Activated CD4-positive, alpha-beta T cell treated with anti-CD3 and anti-CD28 coated beads, Interleukin-2, amount 10 ng/mL, durations not matched to agents 7 days and 5 days (primary cell): ENCODE measurements around the gene CLSTN1. TPM values are rescaled to one million over a fixed set of nuclear protein-coding genes. Genes with fewer than 3 reads are reported as not detected.
"Not testable (repeated sequence)": the region's sequence is repeated elsewhere in the genome, so short reads cannot be mapped to it uniquely, and the experiment has no call there.

Experiments used
- CTCF ChIA-PET: fragments of 350-600 bp; sonication (Branson Sonifier 250); formaldehyde crosslinking; loops from one replicate; lab custom pipeline; 2021; ENCODE audit warnings: antibody characterized with exemption; lab: Charles Lee
- POLR2A ChIA-PET: fragments of 350-600 bp; sonication (Branson Sonifier 250); formaldehyde crosslinking; loops from one replicate; lab custom pipeline; 2021; ENCODE audit warnings: antibody characterized with exemption; lab: Charles Lee
- DNase-seq: peaks from one replicate; pipeline ENCODE4 v3.0.0-alpha.2; 2020
- H3K27ac Mint-ChIP-seq: one replicate; pipeline ENCODE4 v1.8.0; 2021; ENCODE audit warnings: mild to moderate bottlenecking, moderate library complexity, mixed read lengths
- H3K27me3 Mint-ChIP-seq: one replicate; pipeline ENCODE4 v1.8.0; 2021; ENCODE audit warnings: mixed read lengths
- H3K36me3 Mint-ChIP-seq: one replicate; pipeline ENCODE4 v1.8.0; 2021; ENCODE audit warnings: low read depth, mixed read lengths
- H3K4me1 Mint-ChIP-seq: one replicate; pipeline ENCODE4 v1.8.0; 2021; ENCODE audit warnings: mixed read lengths
- H3K4me3 Mint-ChIP-seq: one replicate; pipeline ENCODE4 v1.8.0; 2021; ENCODE audit warnings: mild to moderate bottlenecking, moderate library complexity, mixed read lengths
- H3K9me3 Mint-ChIP-seq: one replicate; pipeline ENCODE4 v1.8.0; 2021; ENCODE audit warnings: mixed read lengths
- total RNA-seq, 2 experiments: library from RNA; stranded (reverse); gene quantifications; one replicate each; pipeline ENCODE4 v1.2.3, GENCODE V29; 2021

The CLSTN1 gene
- total RNA-seq, 2 experiments from 2014 or later: 121 to 134 TPM

DNA sequence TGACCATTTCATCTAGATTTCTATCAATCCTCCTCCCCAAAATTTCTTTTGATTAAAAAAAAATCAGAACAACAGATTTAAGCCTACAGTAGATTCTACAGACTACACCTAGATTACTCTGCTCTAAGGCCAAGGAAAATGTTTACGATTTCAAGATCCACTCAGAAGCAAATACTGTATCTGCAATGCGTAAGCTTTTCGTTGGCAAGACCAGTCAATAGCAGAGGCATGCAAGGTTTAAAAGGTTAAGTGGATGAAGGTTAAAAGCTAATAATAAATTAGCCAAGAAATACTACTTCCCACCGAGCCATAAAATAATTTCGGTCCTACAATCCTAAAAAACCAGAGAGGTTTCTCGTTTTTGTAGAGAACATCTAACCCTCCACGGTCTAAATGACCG lies 1.3 kb downstream of the CLSTN1 start:
- H3K27me3 Mint-ChIP-seq: peaks cover 3% of the 10 kb centered on the region
- H3K4me3 Mint-ChIP-seq: peak overlapping the region; percentile 98
- H3K27ac Mint-ChIP-seq: peak overlapping the region; percentile 91
- POLR2A ChIA-PET: interaction anchor here (0.7 kb wide), 1 partner anchor 36 kb away, joined by 3 read pairs; no protein-coding TSS in a partner anchor
- DNase-seq: no peak
- CTCF ChIA-PET: interaction anchor here (1.0 to 1.4 kb wide), 2 partner anchors 37 to 56 kb away, joined by 3 read pairs; no protein-coding TSS in a partner anchor
- H3K36me3 Mint-ChIP-seq: peaks cover 22% of the 10 kb centered on the region
- no peaks in the 10 kb centered on the region for H3K9me3 Mint-ChIP-seq
- H3K4me1 Mint-ChIP-seq: peaks cover 49% of the 10 kb centered on the region

DNA sequence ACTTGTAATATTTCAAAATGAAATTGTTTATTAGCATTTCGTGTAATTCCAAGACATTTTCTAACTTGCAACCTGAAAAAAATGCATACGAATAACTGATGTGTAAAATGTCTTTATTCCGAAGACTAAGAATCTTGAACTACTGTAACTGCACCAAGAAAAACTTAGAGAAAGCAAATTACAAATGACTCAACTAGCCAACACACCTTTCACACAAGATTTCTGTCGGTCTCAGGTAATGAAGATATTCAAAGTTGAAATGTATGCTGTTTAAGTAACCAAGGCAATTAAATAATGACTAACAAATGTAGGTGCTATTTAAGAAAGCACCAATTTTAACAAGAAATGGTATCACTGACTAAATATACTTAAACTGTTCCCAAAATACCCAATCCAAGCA lies 2.1 kb downstream of the CLSTN1 start:
- no peaks in the 10 kb centered on the region for H3K9me3 Mint-ChIP-seq
- H3K4me1 Mint-ChIP-seq: peaks cover 47% of the 10 kb centered on the region
- H3K36me3 Mint-ChIP-seq: peaks cover 26% of the 10 kb centered on the region
- no peak overlapping the region for H3K27ac Mint-ChIP-seq
- DNase-seq: no peak
- peaks cover 3% of the 10 kb centered on the region for H3K27me3 Mint-ChIP-seq
- peak overlapping the region; percentile 98 for H3K4me3 Mint-ChIP-seq
- ChIA-PET CTCF (interaction anchor here (1.0 to 1.4 kb wide), 3 partner anchors 38 to 84 kb away, joined by 3 read pairs; no protein-coding TSS in a partner anchor), POLR2A (no interaction called here)

DNA sequence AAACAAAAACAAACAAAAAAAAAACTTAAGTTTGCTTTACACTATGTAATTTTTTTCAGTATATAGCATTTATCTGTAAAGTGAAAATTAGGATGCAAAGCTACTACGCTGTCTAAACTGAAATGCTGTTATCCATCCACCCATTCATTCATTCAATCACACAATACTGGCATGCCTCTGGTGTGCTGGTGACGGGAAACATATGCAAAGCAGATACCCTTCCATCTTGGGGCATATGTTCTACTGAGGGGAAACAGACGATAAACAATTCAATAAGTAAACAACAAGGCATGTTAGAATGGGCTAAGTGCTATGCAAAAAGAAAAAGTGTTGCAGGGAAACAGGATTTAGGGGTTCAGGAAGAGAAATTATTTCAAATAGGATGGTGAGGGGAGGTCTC lies 3.2 kb downstream of the CLSTN1 start:
- H3K27ac Mint-ChIP-seq: no peak overlapping the region
- H3K4me3 Mint-ChIP-seq: no peak overlapping the region
- POLR2A ChIA-PET: no interaction called here
- CTCF ChIA-PET: interaction anchor here (0.7 to 1.2 kb wide), 3 partner anchors 27 to 713 kb away, joined by 3 read pairs; no protein-coding TSS in a partner anchor
- peaks cover 3% of the 10 kb centered on the region for H3K27me3 Mint-ChIP-seq
- no peak for DNase-seq
- peaks cover 26% of the 10 kb centered on the region for H3K36me3 Mint-ChIP-seq
- no peaks in the 10 kb centered on the region for H3K9me3 Mint-ChIP-seq
- peaks cover 42% of the 10 kb centered on the region for H3K4me1 Mint-ChIP-seq

DNA sequence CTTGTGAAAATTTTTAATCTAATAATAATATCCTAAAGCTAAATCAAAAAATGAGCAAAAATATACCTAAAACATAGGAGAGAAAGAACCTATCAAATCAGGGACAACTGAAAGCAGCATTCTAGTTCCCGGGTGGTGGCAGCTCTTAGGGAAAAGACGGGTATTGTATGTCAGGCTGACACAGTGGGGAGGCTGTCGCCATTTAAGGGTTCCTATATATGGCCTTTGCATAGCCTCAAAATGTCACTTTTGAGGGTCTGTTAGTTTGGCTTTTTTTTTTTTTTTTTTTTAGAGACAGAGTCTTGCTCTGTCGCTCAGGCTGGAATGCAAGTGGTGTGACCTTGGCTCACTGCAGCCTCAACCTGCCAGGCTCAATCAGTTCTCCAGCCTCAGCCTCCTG lies 6.0 kb downstream of the CLSTN1 start:
- H3K9me3 Mint-ChIP-seq: no peaks in the 10 kb centered on the region
- peaks cover 37% of the 10 kb centered on the region for H3K4me1 Mint-ChIP-seq
- peaks cover 27% of the 10 kb centered on the region for H3K36me3 Mint-ChIP-seq
- no peak overlapping the region for H3K4me3 Mint-ChIP-seq
- H3K27ac Mint-ChIP-seq: no peak overlapping the region
- no peak for DNase-seq
- POLR2A ChIA-PET: interaction anchor here (0.6 kb wide), 1 partner anchor 246 kb away, joined by 3 read pairs; no protein-coding TSS in a partner anchor
- H3K27me3 Mint-ChIP-seq: no peaks in the 10 kb centered on the region
- CTCF ChIA-PET: interaction anchor here (0.6 to 1.4 kb wide), 2 partner anchors 9 to 961 kb away, joined by 3 read pairs; no protein-coding TSS in a partner anchor

DNA sequence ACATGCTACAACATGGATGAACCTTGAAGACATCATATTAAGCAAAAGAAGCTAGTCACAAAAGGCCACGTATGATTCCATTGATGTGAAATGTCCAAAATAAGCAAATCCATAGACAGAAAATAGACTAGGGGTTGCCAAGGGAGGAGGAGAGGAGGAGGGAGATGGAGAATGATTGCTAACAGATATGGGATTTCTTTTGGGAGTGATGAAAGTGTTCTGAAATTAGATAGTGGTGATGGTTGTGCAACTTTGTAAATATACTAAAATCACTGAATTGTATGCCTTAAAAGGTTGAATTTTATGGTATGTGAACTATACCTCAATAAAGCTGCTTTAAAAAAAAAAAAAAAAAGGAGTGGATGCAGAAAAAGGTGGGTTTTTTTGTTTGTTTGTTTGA lies 7.6 kb downstream of the CLSTN1 start:
- Mint-ChIP-seq H3K27me3 (no peaks in the 10 kb centered on the region), H3K36me3 (peaks cover 20% of the 10 kb centered on the region), H3K4me1 (peaks cover 26% of the 10 kb centered on the region), H3K9me3 (no peaks in the 10 kb centered on the region), H3K27ac (no peak overlapping the region), H3K4me3 (no peak overlapping the region)
- ChIA-PET POLR2A (no interaction called here), CTCF (interaction anchor here (0.8 to 0.9 kb wide), 2 partner anchors 24 to 32 kb away, joined by 3 read pairs; no protein-coding TSS in a partner anchor)
- DNase-seq: no peak

DNA sequence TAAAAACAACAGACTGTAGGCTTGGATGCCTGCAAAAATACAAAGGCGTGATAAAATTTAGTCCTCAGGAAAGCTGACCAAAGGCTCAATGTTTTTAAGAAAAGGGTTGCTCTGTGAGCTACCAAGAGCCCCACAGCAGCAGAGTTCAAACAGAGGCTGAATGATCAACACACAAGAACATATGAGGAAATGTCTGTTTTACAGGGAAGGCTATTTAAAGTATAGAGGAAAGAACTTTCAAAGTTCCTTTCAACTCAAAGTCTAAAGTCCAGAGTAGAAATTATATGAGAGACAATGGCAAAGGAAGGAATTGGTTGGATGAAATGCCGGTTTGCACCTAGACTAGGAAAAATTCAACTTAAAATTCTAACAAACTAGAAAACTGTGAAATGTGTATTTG lies 8.6 kb downstream of the CLSTN1 start:
- Mint-ChIP-seq H3K27me3 (no peaks in the 10 kb centered on the region), H3K4me1 (peaks cover 22% of the 10 kb centered on the region), H3K36me3 (peaks cover 18% of the 10 kb centered on the region), H3K4me3 (no peak overlapping the region), H3K9me3 (no peaks in the 10 kb centered on the region), H3K27ac (no peak overlapping the region)
- DNase-seq: no peak
- CTCF ChIA-PET: interaction anchor here (0.5 kb wide), 1 partner anchor 12 kb away, joined by 3 read pairs; no protein-coding TSS in a partner anchor
- POLR2A ChIA-PET: interaction anchor here (0.6 kb wide), 1 partner anchor 34 kb away, joined by 5 read pairs; no protein-coding TSS in a partner anchor

DNA sequence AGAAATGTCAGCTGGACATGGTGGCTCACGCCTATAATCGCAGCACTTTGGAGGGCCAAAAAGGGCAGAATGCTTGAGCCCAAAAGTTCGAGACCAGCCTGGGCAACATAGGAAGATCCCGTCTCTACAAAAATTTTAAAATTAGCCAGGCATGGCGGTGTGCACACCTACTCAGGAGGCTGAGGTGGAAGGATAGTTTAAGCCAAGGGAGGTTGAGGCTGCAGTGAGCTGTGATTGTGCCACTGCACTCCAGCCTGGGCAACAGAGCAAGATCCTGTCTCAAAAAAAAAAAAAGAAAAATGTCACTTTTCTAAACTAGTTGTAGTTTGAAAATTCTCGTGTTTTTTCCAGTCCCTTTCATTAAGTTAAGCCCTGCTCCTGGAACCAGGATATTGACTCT lies 9.1 kb downstream of the CLSTN1 start:
- no peaks in the 10 kb centered on the region for H3K27me3 Mint-ChIP-seq
- no peaks in the 10 kb centered on the region for H3K9me3 Mint-ChIP-seq
- ChIA-PET POLR2A (interaction anchor here (0.6 kb wide), 1 partner anchor 34 kb away, joined by 5 read pairs; no protein-coding TSS in a partner anchor), CTCF (interaction anchor here (0.5 to 0.7 kb wide), 4 partner anchors 11 to 289 kb away, joined by 3 to 5 read pairs (median 3); no protein-coding TSS in a partner anchor)
- no peak overlapping the region for H3K27ac Mint-ChIP-seq
- H3K4me3 Mint-ChIP-seq: no peak overlapping the region
- peaks cover 14% of the 10 kb centered on the region for H3K36me3 Mint-ChIP-seq
- DNase-seq: no peak
- H3K4me1 Mint-ChIP-seq: peaks cover 22% of the 10 kb centered on the region

DNA sequence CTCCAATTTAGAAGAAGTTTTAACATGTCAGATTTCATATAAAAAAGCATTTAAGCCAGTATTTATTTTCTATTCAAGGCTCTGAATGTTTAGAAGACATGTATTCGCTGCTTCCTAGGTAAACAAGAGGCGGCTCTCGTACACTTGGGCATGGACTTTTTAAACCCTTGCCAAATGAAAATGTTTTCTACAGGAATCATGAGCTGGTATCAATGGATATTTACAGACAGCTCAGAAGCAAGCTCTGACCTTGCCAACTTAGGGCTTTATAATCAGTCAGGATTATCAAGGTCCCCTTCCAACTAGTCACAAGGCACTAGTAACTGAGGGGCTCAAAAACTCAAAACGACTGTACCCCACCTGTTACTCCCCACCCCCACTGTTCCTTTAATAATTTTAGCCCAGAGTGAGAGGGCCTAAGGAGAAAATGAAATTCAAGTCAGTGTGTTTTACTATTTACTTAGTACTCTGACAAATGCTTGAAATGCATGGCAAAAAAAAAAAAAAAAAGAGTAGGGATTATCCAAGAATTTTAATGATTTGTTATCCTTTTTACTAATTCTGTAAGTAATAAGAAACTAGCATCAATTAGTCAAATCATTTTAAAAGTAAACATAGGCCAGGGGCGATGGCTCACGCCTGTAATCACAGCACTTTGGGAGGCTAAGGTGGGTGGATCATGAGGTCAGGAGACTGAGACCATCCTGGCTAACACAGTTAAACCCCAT lies 12.4 kb downstream of the CLSTN1 start:
- peaks cover 36% of the 10 kb centered on the region for H3K4me1 Mint-ChIP-seq
- CTCF ChIA-PET: interaction anchor here (0.9 kb wide), 1 partner anchor 13 kb away, joined by 8 read pairs; no protein-coding TSS in a partner anchor
- POLR2A ChIA-PET: no interaction called here
- DNase-seq: no peak
- H3K9me3 Mint-ChIP-seq: no peaks in the 10 kb centered on the region
- H3K36me3 Mint-ChIP-seq: peaks cover 11% of the 10 kb centered on the region
- H3K4me3 Mint-ChIP-seq: no peak overlapping the region
- H3K27ac Mint-ChIP-seq: no peak overlapping the region
- H3K27me3 Mint-ChIP-seq: no peaks in the 10 kb centered on the region

DNA sequence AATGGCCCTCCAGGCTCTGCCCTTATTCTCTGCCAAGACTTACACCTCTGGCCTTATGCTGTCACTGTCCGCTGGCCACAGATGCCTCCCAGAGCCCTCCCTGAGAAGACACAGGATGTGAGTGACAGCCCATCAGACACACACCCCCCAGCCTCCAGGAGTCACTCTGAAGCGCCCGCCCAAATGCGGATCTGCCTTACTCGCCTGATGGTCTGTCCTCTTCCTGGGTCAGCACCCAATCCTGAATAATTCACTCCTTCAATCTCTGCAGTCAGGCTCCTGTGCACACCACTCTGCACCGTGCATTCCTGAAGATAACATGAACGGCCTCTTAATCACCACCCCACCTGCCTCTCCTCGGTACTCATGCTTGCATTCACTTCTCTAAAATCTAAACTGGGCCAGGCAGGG lies 14.7 kb downstream of the CLSTN1 start:
- no peak overlapping the region for H3K27ac Mint-ChIP-seq
- H3K9me3 Mint-ChIP-seq: no peaks in the 10 kb centered on the region
- no peak for DNase-seq
- H3K36me3 Mint-ChIP-seq: peaks cover 10% of the 10 kb centered on the region
- H3K27me3 Mint-ChIP-seq: no peaks in the 10 kb centered on the region
- ChIA-PET CTCF (no interaction called here), POLR2A (no interaction called here)
- peaks cover 39% of the 10 kb centered on the region for H3K4me1 Mint-ChIP-seq
- H3K4me3 Mint-ChIP-seq: no peak overlapping the region

DNA sequence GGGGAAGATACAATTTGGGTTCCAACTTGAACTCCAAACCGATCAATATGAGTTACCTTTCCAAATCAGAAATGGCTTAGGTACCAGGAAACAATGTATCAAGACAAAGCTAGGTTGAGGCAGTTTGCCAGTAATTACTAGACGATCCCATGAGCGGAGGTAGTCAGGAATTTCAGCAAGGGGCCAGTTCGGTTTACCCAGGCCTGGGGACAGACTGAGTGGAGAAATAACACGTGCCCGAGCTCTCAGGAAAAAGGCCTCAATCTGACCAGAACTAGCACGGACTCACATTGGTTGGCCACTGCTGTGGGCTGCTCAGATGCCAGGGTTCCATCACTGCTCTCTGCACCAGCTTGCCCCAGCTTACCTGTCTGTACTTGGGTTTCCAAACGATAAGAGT lies 15.3 kb downstream of the CLSTN1 start:
- no peak overlapping the region for H3K4me3 Mint-ChIP-seq
- no peak overlapping the region for H3K27ac Mint-ChIP-seq
- peaks cover 35% of the 10 kb centered on the region for H3K4me1 Mint-ChIP-seq
- DNase-seq: no peak
- no peaks in the 10 kb centered on the region for H3K9me3 Mint-ChIP-seq
- peaks cover 10% of the 10 kb centered on the region for H3K36me3 Mint-ChIP-seq
- POLR2A ChIA-PET: no interaction called here
- CTCF ChIA-PET: interaction anchor here (0.6 kb wide), 1 partner anchor 9 kb away, joined by 3 read pairs; no protein-coding TSS in a partner anchor
- no peaks in the 10 kb centered on the region for H3K27me3 Mint-ChIP-seq

DNA sequence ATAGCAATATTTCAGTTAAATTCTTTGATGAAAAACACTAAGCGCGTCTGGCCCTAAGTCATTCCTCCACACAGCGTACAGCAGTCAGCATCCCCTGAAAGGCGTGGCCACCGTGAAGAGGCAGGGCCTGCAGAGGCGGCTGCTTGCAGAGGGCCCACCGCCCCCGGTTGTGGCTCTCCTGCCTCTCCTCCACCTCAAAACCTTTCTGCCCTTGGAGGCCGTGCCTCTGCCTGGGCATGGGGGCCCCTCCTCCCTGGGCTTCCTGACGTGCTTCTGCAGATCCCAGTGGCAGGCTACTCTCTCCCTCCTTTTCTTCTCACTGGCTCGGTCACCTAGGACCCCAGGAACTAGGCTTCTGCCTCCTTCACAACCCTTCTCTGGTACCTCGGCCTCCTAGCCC lies 16.2 kb downstream of the CLSTN1 start:
- CTCF ChIA-PET: no interaction called here
- Mint-ChIP-seq H3K27ac (peak overlapping the region; percentile 68), H3K36me3 (peaks cover 13% of the 10 kb centered on the region)

DNA sequence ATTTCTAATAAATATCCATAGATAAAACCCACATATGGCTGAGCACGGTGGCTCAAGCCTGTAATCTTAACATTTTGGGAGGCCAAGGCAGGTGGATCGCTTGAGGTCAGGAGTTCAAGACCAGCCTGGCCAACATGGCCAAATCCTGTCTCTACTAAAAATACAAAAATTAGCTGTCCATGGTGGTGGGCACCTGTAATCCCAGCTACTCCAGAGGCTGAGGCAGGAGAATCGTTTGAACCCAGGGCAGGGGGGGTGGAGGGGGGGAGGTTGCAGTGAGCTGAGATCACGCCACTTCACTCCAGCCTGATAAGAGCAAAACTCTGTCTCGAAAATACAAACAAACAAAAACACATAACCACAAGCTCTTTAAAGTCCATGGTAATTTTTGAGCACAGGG lies 17.8 kb downstream of the CLSTN1 start:
- POLR2A ChIA-PET, CTCF ChIA-PET, H3K27ac Mint-ChIP-seq, H3K9me3 Mint-ChIP-seq, DNase-seq, H3K4me3 Mint-ChIP-seq, H3K27me3 Mint-ChIP-seq: not testable (repeated sequence)
- Mint-ChIP-seq H3K4me1 (peaks cover 56% of the 10 kb centered on the region), H3K36me3 (peaks cover 22% of the 10 kb centered on the region)

More for the DNA sequence above, 16.2 kb downstream of the CLSTN1 start:
- no peak for DNase-seq
- POLR2A ChIA-PET: no interaction called here
- peaks cover 41% of the 10 kb centered on the region for H3K4me1 Mint-ChIP-seq
- no peaks in the 10 kb centered on the region for H3K27me3 Mint-ChIP-seq
- no peaks in the 10 kb centered on the region for H3K9me3 Mint-ChIP-seq
- no peak overlapping the region for H3K4me3 Mint-ChIP-seq

DNA sequence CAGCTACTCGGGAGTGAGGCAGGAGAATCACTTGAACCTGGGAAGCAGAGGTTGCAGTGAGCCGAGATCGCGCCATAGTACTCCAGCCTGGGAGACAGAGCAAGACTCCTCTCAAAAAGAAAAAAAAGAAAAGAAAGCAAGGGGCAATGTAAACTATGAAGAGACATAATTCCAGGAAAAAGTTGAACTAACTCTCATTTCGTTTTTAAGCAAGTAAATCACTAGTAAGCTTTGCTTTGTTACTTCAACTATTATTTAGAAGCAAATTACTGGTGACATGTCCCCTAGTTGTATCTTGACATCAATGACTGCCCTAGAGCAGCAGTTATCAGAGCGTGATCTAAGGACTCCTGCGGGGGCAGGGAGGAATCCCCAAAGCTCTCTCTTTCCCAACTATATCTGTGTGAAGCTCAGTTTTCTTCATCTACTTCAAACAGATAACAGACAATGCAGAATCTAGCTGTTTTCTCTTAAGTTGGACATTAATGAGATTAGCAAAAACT lies 18.7 kb downstream of the CLSTN1 start:
- ChIA-PET POLR2A (no interaction called here), CTCF (interaction anchor here (0.7 kb wide), 1 partner anchor 20 kb away, joined by 3 read pairs; no protein-coding TSS in a partner anchor)
- no peaks in the 10 kb centered on the region for H3K9me3 Mint-ChIP-seq

More for the DNA sequence above, 18.7 kb downstream of the CLSTN1 start:
- DNase-seq: no peak
- peaks cover 25% of the 10 kb centered on the region for H3K36me3 Mint-ChIP-seq
- no peak overlapping the region for H3K4me3 Mint-ChIP-seq
- H3K27me3 Mint-ChIP-seq: no peaks in the 10 kb centered on the region
- H3K27ac Mint-ChIP-seq: peak overlapping the region; percentile 13
- H3K4me1 Mint-ChIP-seq: peaks cover 55% of the 10 kb centered on the region
